Endometrium (tissue), 2 donors: Measurements from ENCODE around the gene NRAS.

Source experiments
- FAIRE-seq: peaks from 2 replicates; lab custom pipeline; 2012; peaks lifted over from hg19 to GRCh38; lab: Jason Lieb, UNC
- donor health status: control.
- donor health status: control.

NRAS gene

GRCh38 chr1:114676115-114676514 lies 40.5 kb downstream of the NRAS start:
- FAIRE-seq = no peak

- FAIRE-seq = no peak
These were observed 44.7 kb downstream of the NRAS start for GRCh38 chr1:114671939-114672275.

- FAIRE-seq = peak; percentile 35
These were observed 45.3 kb downstream of the NRAS start for GRCh38 chr1:114671011-114671938.

- FAIRE-seq = no peak
These were observed 46.2 kb downstream of the NRAS start for GRCh38 chr1:114670083-114671010.

- no peak for FAIRE-seq
These were observed 46.9 kb downstream of the NRAS start, which contains the start of gene DENND2C for GRCh38 chr1:114669562-114670082. Gene DENND2C, minus strand, starts transcription at chr1:114670049. Its CDS starts 44,065 bp downstream, at chr1:114625984.

- no peak for FAIRE-seq
These were observed 47.6 kb downstream of the NRAS start for GRCh38 chr1:114668784-114669561.

- no peak for FAIRE-seq
These were observed 48.2 kb downstream of the NRAS start for GRCh38 chr1:114668373-114668772.

GRCh38 chr1:114666954-114667353 lies 49.6 kb downstream of the NRAS start:
- FAIRE-seq = no peak

- FAIRE-seq = no peak
These were observed 56.3 kb downstream of the NRAS start for GRCh38 chr1:114660238-114660637.
